OCI-LY3 (cell line): ENCODE data around the gene OR51B6.
"Not testable (repeated sequence)": the region's sequence is repeated elsewhere in the genome, so short reads cannot be mapped to it uniquely, and the experiment has no call there.

Experiments
- H2AFZ ChIP-seq: fragments of 200-600, 300-600 bp; shearing (Covaris generic); 2 replicates; pipeline ENCODE4 v1.6.0; 2014; ENCODE audit warnings: antibody characterized with exemption, low read depth, low read length
- H3K27ac ChIP-seq: fragments of 200-600, 300-600 bp; sonication (generic); 2 replicates; pipeline ENCODE4 v1.5.1; 2014; ENCODE audit warnings: mild to moderate bottlenecking, low read length, moderate library complexity, mixed read lengths
- H3K27me3 ChIP-seq: fragments of 200-600, 300-600 bp; sonication (generic); 2 replicates; pipeline ENCODE4 v1.6.1; 2014; ENCODE audit warnings: low read depth, low read length, mixed read lengths
- H3K36me3 ChIP-seq: fragments of 200-600, 300-600 bp; sonication (generic); replicated peaks from 2 replicates; pipeline ENCODE3; 2014; ENCODE audit warnings: low read depth, low read length, mixed read lengths
- H3K4me1 ChIP-seq: fragments of 300-600, 200-600 bp; sonication (generic); 2 replicates; pipeline ENCODE4 v1.6.1; 2014; ENCODE audit warnings: low read length, mixed read lengths
- H3K4me2 ChIP-seq: fragments of 200-600, 300-600 bp; sonication (generic); 2 replicates; pipeline ENCODE4 v1.6.1; 2014; ENCODE audit warnings: low read length, mixed read lengths
- H3K4me3 ChIP-seq: fragments of 300-600, 200-600 bp; sonication (generic); 2 replicates; pipeline ENCODE4 v1.5.1; 2014; ENCODE audit warnings: antibody characterized with exemption, mild to moderate bottlenecking, low read length, moderate library complexity
- H3K79me2 ChIP-seq: fragments of 300-600, 200-600 bp; shearing (Covaris generic); 2 replicates; pipeline ENCODE4 v1.6.1; 2014; ENCODE audit warnings: mild to moderate bottlenecking, low read length, mixed read lengths
- H3K9ac ChIP-seq: fragments of 300-600, 200-600 bp; shearing (Covaris generic); 2 replicates; pipeline ENCODE4 v1.6.0; 2014; ENCODE audit warnings: mild to moderate bottlenecking, low read length, moderate library complexity
- H3K9me3 ChIP-seq: fragments of 200-600, 300-600 bp; shearing (Covaris generic); 2 replicates; pipeline ENCODE4 v1.6.1; 2014; ENCODE audit warnings: low read length, mixed read lengths; ENCODE audit not compliant: insufficient read depth
- H4K20me1 ChIP-seq: fragments of 200-600, 300-600 bp; sonication (generic); 2 replicates; pipeline ENCODE4 v1.6.1; 2016; ENCODE audit warnings: low read length, mixed read lengths; ENCODE audit not compliant: insufficient read depth
- EZH2phosphoT487 ChIP-seq: fragments of 200-600 bp; shearing (Covaris generic); IDR thresholded peaks from 2 replicates; pipeline ENCODE4 v1.6.1; 2018; ENCODE audit warnings: antibody characterized with exemption, mixed run types, low read depth
- TF ChIP-seq, protein P1 (sequence below): fragments of 200-600, 300-600 bp; sonication (generic); IDR thresholded peaks from 2 replicates; pipeline ENCODE4 v1.5.1; 2014; ENCODE audit warnings: antibody characterized with exemption, low read length, low read depth

OR51B6 gene

DNA sequence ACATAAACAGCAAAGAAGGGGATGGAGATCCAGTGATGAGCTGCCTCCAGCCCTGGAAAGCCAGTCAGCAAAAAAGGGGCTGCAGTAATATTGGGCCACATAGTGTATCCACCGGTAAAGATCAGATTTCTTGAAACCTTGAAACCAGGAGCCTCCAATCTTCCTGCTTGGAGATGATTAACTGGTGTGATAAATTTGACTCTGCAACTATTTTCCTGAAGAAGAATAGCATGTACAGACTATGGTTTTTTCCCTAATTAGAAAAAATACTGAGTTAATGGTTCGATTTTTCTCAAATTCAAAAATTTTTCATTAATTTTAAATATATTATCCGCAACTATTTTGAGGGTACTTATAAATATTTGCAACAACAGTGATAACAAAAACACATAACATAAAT lies 27.1 kb upstream of the OR51B6 start, which contains the start of gene OR51B2:
Gene OR51B2 (minus strand): TSS at position 101 of the 400 bp plus-strand sequence. CDS start 0 bp downstream, at position 101.
- Histone ChIP-seq H4K20me1 (no peaks in the 10 kb centered on the region), H3K4me3 (no peak within 1 kb of the TSS), H3K4me1 (no peaks in the 10 kb centered on the region), H3K27ac (no peak within 1 kb of the TSS), H3K9ac (no peak within 1 kb of the TSS), H3K4me2 (no peak within 1 kb of the TSS), H3K27me3 (no peaks in the 10 kb centered on the region), H3K9me3 (no peaks in the 10 kb centered on the region), H3K79me2 (no peaks in the 10 kb centered on the region), H2AFZ (no peak within 1 kb of the TSS), H3K36me3 (no peaks in the 10 kb centered on the region)
- no peak for TF ChIP-seq EZH2phosphoT487
- TF ChIP-seq, protein P1, sequence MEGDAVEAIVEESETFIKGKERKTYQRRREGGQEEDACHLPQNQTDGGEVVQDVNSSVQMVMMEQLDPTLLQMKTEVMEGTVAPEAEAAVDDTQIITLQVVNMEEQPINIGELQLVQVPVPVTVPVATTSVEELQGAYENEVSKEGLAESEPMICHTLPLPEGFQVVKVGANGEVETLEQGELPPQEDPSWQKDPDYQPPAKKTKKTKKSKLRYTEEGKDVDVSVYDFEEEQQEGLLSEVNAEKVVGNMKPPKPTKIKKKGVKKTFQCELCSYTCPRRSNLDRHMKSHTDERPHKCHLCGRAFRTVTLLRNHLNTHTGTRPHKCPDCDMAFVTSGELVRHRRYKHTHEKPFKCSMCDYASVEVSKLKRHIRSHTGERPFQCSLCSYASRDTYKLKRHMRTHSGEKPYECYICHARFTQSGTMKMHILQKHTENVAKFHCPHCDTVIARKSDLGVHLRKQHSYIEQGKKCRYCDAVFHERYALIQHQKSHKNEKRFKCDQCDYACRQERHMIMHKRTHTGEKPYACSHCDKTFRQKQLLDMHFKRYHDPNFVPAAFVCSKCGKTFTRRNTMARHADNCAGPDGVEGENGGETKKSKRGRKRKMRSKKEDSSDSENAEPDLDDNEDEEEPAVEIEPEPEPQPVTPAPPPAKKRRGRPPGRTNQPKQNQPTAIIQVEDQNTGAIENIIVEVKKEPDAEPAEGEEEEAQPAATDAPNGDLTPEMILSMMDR = no peak

DNA sequence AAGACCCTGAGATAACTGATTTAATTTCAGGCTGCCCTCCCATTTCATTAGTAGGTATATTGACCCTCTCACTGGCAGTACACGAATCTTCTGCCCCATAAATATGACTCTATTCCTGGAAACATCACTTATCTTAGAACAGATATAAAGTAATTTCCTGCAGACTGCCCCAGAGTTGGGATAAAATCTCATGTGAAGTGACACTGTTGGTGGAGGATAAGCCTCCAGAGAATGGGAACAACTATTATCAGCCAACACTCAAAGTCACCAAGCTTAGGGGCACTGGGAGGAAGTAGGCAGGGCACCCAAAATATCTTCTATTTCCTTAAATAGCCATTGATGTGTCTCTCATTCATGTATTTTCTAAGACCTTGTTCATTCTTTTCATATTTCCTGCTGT lies 16.1 kb upstream of the OR51B6 start:
- Histone ChIP-seq H2AFZ (no peak overlapping the region), H3K36me3 (no peaks in the 10 kb centered on the region), H3K79me2 (no peaks in the 10 kb centered on the region), H3K4me3 (no peak overlapping the region), H3K9me3 (no peaks in the 10 kb centered on the region), H3K27ac (no peak overlapping the region), H3K4me1 (peaks cover 26% of the 10 kb centered on the region), H3K9ac (no peak overlapping the region), H4K20me1 (no peaks in the 10 kb centered on the region), H3K27me3 (no peaks in the 10 kb centered on the region), H3K4me2 (no peak overlapping the region)
- TF ChIP-seq EZH2phosphoT487 = no peak
- TF ChIP-seq, protein P1 = no peak

DNA sequence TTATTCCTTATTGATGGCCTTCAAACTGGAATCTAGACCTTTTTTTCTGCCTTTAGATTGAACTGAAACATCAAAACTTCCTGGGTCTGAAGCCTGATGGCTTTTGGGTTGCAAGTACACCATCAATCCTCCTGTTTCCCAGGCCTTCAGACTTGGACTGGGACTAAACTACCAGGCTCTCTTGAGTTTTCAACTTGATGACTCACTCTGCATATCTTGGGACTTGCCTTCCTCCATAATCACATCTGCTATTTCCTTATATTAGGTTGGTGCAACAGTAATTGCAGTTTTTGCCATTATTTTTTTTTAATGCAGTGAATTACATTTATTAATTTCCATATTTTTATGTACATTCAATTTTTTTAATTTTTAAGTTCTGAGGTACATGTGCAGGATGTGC lies 15.0 kb upstream of the OR51B6 start:
- no peak overlapping the region for H3K27ac ChIP-seq
- H3K4me1 ChIP-seq = peaks cover 38% of the 10 kb centered on the region
- TF ChIP-seq EZH2phosphoT487 = no peak
- TF ChIP-seq, protein P1 = no peak
- no peaks in the 10 kb centered on the region for H3K79me2 ChIP-seq
- no peak overlapping the region for H3K4me2 ChIP-seq
- H3K9ac ChIP-seq = no peak overlapping the region
- no peaks in the 10 kb centered on the region for H3K27me3 ChIP-seq
- no peak overlapping the region for H2AFZ ChIP-seq
- H4K20me1 ChIP-seq = no peaks in the 10 kb centered on the region
- no peak overlapping the region for H3K4me3 ChIP-seq
- no peaks in the 10 kb centered on the region for H3K36me3 ChIP-seq
- H3K9me3 ChIP-seq = no peaks in the 10 kb centered on the region

DNA sequence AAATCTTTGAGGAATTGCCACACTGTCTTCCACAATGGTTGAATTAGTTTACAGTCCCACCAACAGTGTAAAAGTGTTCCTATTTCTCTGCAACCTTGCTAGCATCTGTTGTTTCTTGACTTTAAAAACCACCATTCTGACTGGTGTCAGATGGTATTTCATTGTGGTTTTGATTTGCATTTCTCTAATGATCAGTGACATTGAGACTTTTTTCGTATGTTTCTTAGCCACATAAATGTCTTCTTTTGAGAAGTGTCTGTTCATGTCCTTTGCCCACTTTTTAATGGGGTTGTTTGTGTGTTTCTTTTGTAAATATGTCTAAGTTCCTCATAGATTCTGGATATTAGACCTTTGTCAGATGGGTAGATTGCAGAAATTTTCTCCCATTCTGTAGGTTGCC lies 14.1 kb upstream of the OR51B6 start:
- not testable (repeated sequence) for H3K9ac ChIP-seq, H3K27ac ChIP-seq, H2AFZ ChIP-seq, H4K20me1 ChIP-seq, H3K4me3 ChIP-seq, H3K9me3 ChIP-seq, H3K27me3 ChIP-seq, H3K36me3 ChIP-seq, H3K79me2 ChIP-seq, H3K4me2 ChIP-seq
- H3K4me1 ChIP-seq = peaks cover 43% of the 10 kb centered on the region
